Left ventricle myocardium inferior (tissue), 1 donor: ENCODE results near the gene SH3BP2. TPM values are rescaled to one million over a fixed set of nuclear protein-coding genes. Genes with fewer than 3 reads are reported as not detected.

Experiments used
- DNase-seq: peaks from one replicate; pipeline ENCODE4 v3.0.0-alpha.2; 2020
- H3K27ac ChIP-seq: fragments of 200-600 bp; replicated peaks from 2 replicates; pipeline ENCODE4 v1.8.0; 2021
- H3K27me3 ChIP-seq: fragments of 200-600 bp; 2 replicates; pipeline ENCODE4 v1.8.0; 2021; ENCODE audit warnings: low read depth
- H3K36me3 ChIP-seq: fragments of 200-600 bp; 2 replicates; pipeline ENCODE4 v1.8.0; 2021
- H3K4me1 ChIP-seq: fragments of 200-600 bp; 2 replicates; pipeline ENCODE4 v1.8.0; 2021
- H3K4me3 ChIP-seq: fragments of 200-600 bp; 2 replicates; pipeline ENCODE4 v1.8.0; 2021; ENCODE audit warnings: mild to moderate bottlenecking, moderate library complexity
- H3K9me3 ChIP-seq: fragments of 200-600 bp; replicated peaks from 2 replicates; pipeline ENCODE4 v1.8.0; 2021
- intact Hi-C: fragments of 100-400 bp; cut with micrococcal nuclease; formaldehyde crosslinking; loops from one replicate; pipeline ENCODE4 v1.11.0; 2022
- total RNA-seq: library from RNA; stranded (reverse); fragmentation: NEBNext Ultra II Directional; extraction: Animal tissue kit (Norgen Biotek cat#: 25700); gene quantifications from one replicate; pipeline ENCODE4 v1.2.1, GENCODE V29; 2021
- TF ChIP-seq, protein P1 (sequence below): fragments of 200-600 bp; IDR thresholded peaks from 2 replicates; pipeline ENCODE4 v1.8.0; 2021; ENCODE audit warnings: antibody characterized with exemption, mild to moderate bottlenecking, borderline replicate concordance
- donor health status: DM: no; HTN: yes; CAD: no; lungs with severe emphysema.

The SH3BP2 gene
- total RNA-seq, 1 donor from 2014 or later = 24.7 TPM

- peak; percentile 75 for DNase-seq
- Histone ChIP-seq H3K4me3 (peak overlapping the region; percentile 80), H3K36me3 (no peaks in the 10 kb centered on the region), H3K9me3 (no peaks in the 10 kb centered on the region), H3K27me3 (no peaks in the 10 kb centered on the region), H3K4me1 (peaks cover 86% of the 10 kb centered on the region), H3K27ac (peak overlapping the region; percentile 94)
- intact Hi-C loops = no loop called here
- TF ChIP-seq, protein P1, sequence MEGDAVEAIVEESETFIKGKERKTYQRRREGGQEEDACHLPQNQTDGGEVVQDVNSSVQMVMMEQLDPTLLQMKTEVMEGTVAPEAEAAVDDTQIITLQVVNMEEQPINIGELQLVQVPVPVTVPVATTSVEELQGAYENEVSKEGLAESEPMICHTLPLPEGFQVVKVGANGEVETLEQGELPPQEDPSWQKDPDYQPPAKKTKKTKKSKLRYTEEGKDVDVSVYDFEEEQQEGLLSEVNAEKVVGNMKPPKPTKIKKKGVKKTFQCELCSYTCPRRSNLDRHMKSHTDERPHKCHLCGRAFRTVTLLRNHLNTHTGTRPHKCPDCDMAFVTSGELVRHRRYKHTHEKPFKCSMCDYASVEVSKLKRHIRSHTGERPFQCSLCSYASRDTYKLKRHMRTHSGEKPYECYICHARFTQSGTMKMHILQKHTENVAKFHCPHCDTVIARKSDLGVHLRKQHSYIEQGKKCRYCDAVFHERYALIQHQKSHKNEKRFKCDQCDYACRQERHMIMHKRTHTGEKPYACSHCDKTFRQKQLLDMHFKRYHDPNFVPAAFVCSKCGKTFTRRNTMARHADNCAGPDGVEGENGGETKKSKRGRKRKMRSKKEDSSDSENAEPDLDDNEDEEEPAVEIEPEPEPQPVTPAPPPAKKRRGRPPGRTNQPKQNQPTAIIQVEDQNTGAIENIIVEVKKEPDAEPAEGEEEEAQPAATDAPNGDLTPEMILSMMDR = no peak
These were observed 1.8 kb downstream of the SH3BP2 start for GRCh38 chr4:2794486-2795299.

DNA sequence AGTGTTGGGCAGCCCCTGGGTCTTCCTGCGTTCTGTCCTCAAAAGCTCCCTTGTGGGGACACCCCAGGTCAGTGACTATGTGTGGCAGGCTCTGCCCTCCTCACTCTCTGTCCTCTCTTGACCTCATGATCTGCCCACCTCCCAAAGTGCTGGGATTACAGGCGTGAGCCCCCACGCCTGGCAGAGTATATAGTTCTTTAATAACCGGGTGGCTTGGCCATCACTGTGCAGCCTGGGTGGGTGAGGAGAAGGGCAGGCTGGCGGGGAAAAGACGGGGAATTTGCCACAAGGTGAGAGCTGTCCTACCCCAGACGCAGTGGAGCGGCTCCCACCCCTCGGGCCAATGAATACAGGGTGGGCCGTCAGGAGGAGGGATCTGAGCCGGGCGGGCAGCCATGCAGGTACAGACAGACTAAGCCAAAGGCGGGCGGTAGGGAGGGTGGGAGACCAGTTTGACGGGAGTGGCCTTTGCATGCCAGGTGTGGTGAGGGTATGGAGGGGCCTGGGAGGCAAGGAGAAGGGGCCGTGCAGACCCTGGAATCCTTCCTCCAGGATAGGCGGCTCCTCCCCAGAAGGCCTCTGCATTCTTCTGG lies 2.5 kb downstream of the SH3BP2 start:
- H3K9me3 ChIP-seq = no peaks in the 10 kb centered on the region
- no peak for DNase-seq
- no peaks in the 10 kb centered on the region for H3K27me3 ChIP-seq
- intact Hi-C loops = no loop called here
- H3K4me1 ChIP-seq = peaks cover 93% of the 10 kb centered on the region
- TF ChIP-seq, protein P1 = no peak
- no peaks in the 10 kb centered on the region for H3K36me3 ChIP-seq
- H3K4me3 ChIP-seq = peak overlapping the region; percentile 80
- peak overlapping the region; percentile 94 for H3K27ac ChIP-seq

DNA sequence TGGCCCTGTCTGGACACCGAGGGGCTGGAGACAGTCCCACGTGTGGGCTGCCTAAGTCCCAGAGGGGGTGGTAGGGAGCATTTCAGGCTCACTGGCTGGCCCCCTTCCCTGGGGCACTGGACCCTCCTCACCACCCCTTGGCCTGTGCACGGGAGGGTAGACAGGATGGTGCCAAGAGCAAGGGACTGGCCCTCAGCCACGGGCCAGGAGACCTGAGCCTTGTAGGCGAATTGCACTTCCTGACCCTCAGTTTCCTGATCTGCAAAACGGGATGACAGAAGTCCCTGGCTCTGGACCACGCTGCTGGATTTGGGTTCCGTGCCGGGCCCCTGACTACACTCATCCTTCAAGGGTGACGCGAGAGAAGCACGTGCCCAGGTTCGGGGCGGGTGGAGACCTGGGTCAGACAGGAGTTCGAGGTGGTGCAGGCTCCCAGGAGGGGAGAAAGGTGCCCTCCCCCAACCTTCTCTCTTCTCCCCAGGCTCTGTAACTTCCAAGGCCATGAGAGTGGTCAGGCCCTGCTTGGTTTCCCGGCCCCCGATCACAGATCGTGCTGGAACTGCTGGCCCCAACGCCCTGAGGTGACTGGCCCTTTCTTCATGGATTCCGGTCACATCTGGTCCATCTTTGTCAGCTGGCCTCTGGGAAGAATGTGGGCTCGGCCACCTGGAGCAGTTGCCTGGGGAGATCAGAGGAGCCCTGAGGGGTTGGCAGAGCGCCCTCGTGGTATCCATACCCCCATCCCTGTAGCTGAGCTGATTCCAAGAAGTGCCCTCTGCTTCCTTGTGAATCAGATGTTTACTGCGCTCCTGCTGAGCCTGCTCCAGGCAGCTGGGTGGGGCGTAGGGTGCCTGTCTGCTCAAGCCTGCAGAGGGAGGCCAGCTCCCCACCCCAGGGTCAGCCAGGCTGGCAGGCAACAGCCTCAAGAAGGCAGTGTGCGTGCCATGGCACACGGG lies 3.3 kb downstream of the SH3BP2 start:
- TF ChIP-seq, protein P1 = no peak
- H3K4me3 ChIP-seq = peak overlapping the region; percentile 80
- no peaks in the 10 kb centered on the region for H3K36me3 ChIP-seq
- H3K4me1 ChIP-seq = peaks cover 97% of the 10 kb centered on the region
- peak overlapping the region; percentile 94 for H3K27ac ChIP-seq
- intact Hi-C loops = no loop called here
- H3K9me3 ChIP-seq = no peaks in the 10 kb centered on the region
- H3K27me3 ChIP-seq = no peaks in the 10 kb centered on the region
- no peak for DNase-seq

DNA sequence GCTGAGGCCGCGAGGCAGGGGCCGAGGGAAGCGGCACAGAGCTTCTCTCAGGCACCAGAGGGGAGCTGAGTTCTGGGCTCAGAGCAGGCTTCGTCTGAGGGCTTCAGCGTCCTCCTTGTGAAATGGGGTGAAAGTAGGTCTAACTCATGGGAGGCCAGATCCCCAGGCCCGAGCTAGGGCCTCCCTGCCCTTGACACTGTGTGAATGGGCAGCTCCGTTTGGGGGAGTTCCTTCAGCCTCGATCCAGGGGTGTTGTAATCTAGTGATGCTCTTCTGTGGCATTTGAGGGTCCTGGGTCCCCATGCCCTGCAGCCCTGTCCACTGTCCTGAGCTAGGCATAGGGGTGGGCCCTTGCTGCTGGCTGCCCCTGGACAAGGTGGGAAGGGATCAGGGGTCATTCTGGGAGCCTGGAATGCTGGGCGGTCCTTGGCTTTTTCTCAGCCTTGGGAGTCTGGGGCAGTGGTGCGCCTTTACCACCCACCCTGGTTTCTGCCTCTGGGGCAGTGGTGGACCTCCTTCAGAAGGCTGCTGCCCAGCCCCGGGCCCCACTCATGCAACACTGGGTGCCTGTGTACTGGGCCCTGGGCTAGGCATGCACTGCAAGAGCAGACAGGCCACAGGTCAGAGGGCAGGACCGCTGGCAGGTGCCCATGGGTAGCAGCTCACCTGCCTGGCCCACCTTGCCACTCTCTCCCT lies 4.1 kb downstream of the SH3BP2 start:
- Histone ChIP-seq H3K9me3 (no peaks in the 10 kb centered on the region), H3K27ac (peak overlapping the region; percentile 94), H3K4me1 (peaks cover 97% of the 10 kb centered on the region), H3K4me3 (peak overlapping the region; percentile 55), H3K36me3 (no peaks in the 10 kb centered on the region), H3K27me3 (no peaks in the 10 kb centered on the region)
- TF ChIP-seq, protein P1 = no peak
- intact Hi-C loops = no loop called here
- no peak for DNase-seq
